Neuron (in vitro differentiated cells): ENCODE data around the gene SMARCA2.

Experiments
- H2AFZ ChIP-seq: one replicate; pipeline ENCODE4 v1.6.1; 2013; ENCODE audit warnings: low read depth, mild to moderate bottlenecking, inconsistent platforms, low read length, moderate library complexity
- H3K27me3 ChIP-seq: one replicate; pipeline ENCODE4 v1.6.1; 2013; ENCODE audit warnings: low read length; ENCODE audit not compliant: insufficient read depth
- H3K36me3 ChIP-seq: one replicate; pipeline ENCODE4 v1.6.1; 2013; ENCODE audit warnings: low read length; ENCODE audit not compliant: insufficient read depth
- H3K4me1 ChIP-seq: one replicate; pipeline ENCODE4 v1.6.1; 2013; ENCODE audit warnings: low read length; ENCODE audit not compliant: insufficient read depth
- H3K4me3 ChIP-seq: 2 replicates; pipeline ENCODE4 v1.5.1; 2013; ENCODE audit warnings: mild to moderate bottlenecking, low read length, moderate library complexity
- H3K9me3 ChIP-seq: one replicate; pipeline ENCODE4 v1.6.1; 2013; ENCODE audit warnings: low read length

Gene SMARCA2

DNA sequence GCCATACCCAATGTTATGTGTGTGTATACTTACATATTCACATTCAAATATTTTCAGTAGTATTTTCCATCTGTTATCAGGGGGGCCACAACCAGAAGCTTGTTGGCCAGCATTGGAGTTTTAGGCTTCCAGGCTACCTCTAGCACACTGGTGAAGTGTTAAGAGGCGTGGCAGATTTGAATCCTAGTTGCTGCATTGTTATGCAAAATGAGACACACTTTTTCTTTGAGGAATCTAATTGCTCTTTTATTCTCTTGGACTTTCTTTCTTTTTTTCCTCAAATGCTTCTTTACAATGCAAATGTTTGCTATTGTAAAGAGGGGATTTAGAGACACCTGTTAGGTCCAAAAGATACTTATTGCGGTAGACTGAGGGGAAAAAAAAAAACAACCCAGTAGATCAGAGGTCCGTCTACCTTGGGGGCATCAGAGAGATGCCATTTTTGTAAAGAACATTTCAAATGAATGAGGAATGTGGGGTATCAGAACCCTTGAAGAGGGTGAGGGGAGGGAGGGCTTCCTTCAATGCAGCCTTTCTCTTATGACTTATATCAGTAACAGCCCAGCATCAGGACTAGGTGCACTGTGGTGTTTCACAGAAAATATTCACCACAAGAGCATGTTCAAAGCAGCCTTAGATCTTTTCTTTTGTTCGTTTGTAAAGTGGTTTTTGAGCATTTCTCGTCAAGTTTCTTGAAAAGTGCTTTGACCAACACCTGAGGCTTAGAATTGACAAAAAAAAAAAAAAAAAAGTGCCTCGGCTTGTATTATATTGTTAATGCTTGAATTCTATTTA, 3.8 kb downstream of the SMARCA2 start:
- Histone ChIP-seq H3K36me3 (no peaks in the 10 kb centered on the region), H3K9me3 (no peaks in the 10 kb centered on the region), H3K4me3 (peak overlapping the region; percentile 58), H3K27me3 (peaks cover 44% of the 10 kb centered on the region), H2AFZ (no peak overlapping the region), H3K4me1 (peaks cover 30% of the 10 kb centered on the region)

DNA sequence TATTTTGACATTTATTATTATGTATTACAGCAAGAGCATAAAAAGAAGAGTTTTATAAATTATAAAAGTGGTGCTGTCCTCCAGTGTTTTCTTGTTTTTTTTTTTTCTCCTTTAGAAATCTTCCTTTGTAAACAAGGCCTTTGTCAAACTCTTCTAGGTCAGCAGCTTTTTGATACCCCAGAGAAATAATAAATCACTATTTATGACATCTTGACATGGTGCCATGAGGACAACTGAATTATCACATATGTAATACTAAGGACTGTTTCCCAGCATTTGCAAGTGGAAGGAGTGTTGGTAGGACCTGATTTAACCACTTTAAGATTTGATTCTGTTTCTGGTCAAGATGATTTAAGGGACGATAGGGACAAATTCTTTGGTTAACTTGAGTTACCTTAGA, 4.6 kb downstream of the SMARCA2 start:
- Histone ChIP-seq H3K9me3 (no peaks in the 10 kb centered on the region), H3K36me3 (no peaks in the 10 kb centered on the region), H3K4me1 (peaks cover 37% of the 10 kb centered on the region), H3K27me3 (peaks cover 45% of the 10 kb centered on the region), H2AFZ (no peak overlapping the region), H3K4me3 (no peak overlapping the region)

DNA sequence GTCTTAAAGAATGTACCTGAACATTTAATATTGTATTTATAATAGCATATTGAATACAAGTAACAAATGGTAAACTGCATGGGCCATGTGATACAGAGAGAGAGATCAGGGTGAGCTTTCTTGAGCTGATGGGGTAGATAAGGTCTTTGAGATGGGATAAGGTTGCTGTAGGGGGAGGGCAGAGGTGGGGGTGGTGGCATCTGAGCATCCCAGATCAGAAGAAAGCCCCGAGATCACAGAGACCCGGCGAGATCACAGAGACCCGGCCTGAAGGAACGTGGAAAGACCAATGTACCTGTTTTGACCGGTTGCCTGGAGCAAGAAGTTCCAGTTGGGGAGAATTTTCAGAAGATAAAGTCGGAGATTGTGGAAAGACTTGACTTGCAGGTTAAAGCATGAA, 6.6 kb downstream of the SMARCA2 start:
- no peak overlapping the region for H3K4me3 ChIP-seq
- peaks cover 37% of the 10 kb centered on the region for H3K4me1 ChIP-seq
- peaks cover 40% of the 10 kb centered on the region for H3K27me3 ChIP-seq
- H3K36me3 ChIP-seq: no peaks in the 10 kb centered on the region
- H3K9me3 ChIP-seq: no peaks in the 10 kb centered on the region
- no peak overlapping the region for H2AFZ ChIP-seq

DNA sequence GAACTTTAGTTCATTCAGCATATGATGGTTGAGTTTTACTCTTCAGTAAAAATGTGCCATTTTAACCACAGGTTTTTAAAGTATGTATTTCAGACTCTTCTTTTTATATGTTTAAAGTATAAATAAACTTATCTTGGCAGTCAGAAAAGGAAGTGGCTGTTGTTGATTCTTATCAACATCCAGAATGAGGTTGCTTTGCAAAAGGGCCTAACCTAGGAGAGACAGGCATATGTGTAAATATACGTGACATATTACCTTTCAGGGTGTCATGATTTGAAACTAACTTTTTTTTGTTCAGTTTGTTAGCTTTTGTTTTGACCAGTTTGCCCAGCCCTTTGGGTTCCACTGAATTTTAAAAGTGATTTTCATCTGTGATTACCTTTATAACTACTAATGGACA, 7.4 kb downstream of the SMARCA2 start:
- no peak overlapping the region for H3K4me3 ChIP-seq
- no peaks in the 10 kb centered on the region for H3K36me3 ChIP-seq
- H2AFZ ChIP-seq: no peak overlapping the region
- peaks cover 34% of the 10 kb centered on the region for H3K27me3 ChIP-seq
- H3K4me1 ChIP-seq: peaks cover 34% of the 10 kb centered on the region
- H3K9me3 ChIP-seq: no peaks in the 10 kb centered on the region

DNA sequence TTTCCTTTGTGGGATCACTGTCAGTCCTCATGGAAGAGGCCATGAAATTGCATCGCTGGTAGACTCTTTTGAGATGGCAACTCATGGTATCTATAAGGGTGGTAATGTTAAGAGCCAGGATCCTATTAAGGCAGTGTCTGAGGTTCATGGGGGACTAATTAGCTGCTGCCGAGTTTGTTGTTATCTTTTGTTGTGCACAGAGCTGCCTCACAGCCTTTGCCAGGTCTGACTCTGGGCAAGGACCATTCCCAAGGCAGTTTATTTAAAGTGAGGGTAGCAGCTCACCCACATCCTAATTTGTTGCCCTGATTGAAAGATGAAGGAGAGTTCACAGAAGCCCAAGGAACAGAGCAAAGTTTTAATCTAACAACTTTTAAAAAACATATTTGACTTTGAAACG, 7.9 kb downstream of the SMARCA2 start:
- Histone ChIP-seq H3K4me1 (peaks cover 30% of the 10 kb centered on the region), H3K27me3 (peaks cover 30% of the 10 kb centered on the region), H2AFZ (no peak overlapping the region)

DNA sequence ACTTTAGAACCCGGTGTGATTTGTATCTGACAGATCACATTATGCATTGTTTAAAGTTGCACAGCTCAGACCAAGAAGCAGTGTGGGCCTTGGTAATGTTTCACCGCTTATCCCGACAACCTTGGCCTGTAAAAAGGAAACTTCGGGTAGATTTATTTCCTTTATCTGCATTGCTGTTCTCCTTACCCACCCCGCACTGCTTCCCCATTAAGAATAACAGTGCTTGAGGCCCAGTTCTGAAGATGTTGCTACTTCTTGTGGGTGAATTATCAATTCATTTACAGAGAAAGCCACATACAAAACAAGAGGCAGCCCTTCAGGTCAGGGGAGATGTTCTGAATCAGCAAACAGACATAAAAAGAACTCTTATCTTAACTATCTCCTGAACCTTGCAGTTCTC, 8.4 kb downstream of the SMARCA2 start:
- no peak overlapping the region for H3K4me3 ChIP-seq
- no peaks in the 10 kb centered on the region for H3K36me3 ChIP-seq
- H3K4me1 ChIP-seq: peaks cover 26% of the 10 kb centered on the region
- peaks cover 25% of the 10 kb centered on the region for H3K27me3 ChIP-seq
- H3K9me3 ChIP-seq: no peaks in the 10 kb centered on the region
- no peak overlapping the region for H2AFZ ChIP-seq

More for the DNA sequence above, 7.9 kb downstream of the SMARCA2 start:
- H3K4me3 ChIP-seq: no peak overlapping the region
- no peaks in the 10 kb centered on the region for H3K9me3 ChIP-seq
- no peaks in the 10 kb centered on the region for H3K36me3 ChIP-seq

DNA sequence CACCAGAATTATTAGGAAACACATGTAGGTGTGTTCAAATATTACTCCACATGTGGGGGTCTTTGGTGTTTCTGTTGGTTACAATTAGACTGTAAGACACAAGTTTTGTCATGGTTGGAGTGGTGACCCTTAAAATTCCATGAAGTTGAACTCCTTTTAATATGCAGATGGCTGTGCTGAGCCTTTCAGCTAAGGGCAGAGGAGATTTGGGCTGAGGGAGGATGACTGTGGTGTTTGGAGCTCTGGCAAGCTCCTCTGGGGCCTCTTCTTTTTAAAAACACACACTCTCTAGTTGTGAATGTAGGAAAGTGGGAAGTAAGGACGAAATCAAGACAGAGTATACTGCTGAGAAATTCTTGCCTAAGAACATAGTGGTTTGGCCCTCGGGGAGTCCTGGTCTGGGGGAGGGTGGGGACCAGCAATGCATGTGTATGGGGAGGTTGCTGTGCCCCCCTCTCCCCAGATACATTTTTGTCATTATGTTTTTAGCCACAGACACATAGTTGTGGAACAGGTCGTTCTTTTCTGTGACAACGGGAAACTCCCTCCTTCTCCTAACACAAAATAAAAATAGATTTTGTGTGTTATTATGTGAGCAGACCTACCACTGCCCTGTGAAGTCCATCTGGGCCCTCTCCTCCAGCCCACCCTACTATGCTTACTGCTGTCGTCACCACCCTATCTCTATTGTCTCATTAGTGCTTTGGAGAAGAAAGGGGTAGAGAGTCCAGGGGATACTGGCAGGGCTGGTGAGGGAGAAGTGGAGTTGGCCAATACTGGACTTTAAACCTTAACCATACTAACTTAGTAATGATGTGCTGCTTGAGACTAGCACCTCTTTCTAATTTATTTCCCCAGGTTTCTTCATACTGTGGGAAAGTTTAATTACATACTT, 10.0 kb downstream of the SMARCA2 start:
- Histone ChIP-seq H2AFZ (no peak overlapping the region), H3K4me1 (peaks cover 20% of the 10 kb centered on the region), H3K9me3 (no peaks in the 10 kb centered on the region), H3K27me3 (peaks cover 14% of the 10 kb centered on the region), H3K36me3 (no peaks in the 10 kb centered on the region), H3K4me3 (no peak overlapping the region)

DNA sequence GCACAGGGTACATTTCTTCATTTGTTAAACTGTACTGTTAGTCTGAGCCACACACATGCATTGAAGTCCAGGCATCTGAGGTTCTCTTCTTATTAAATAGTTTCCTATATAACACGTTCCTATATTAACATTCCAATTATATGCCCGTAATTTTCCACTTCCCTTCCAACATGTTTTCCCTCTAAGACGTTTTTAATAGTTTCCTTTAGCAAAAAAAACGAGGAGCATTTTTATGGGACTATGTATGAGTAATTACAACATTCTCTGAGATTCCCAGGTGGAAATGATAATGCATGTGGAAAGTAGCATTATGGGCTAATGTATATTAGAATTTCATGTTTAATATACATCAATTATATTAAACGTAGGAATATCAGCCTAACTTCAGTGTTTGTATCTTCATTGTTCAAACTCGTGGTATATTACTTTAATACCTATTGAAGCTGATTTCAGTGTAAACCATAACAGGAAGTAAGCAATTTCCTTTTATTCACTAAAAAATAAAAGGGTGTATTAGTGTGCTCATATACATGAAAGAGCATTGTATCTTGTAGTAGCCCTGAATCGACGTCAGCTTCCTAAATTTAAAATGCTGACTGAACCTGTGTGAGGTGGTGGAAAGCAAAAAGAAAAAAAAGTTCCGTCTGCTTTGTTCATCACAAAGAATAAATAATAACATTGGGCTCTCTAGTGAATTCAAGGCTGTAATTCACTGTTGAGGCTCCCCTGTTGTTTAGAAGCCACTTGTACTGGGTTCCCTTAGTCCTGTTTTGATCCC, 11.3 kb downstream of the SMARCA2 start:
- Histone ChIP-seq H3K4me3 (no peak overlapping the region), H3K4me1 (peaks cover 20% of the 10 kb centered on the region), H3K9me3 (no peaks in the 10 kb centered on the region), H3K36me3 (no peaks in the 10 kb centered on the region), H3K27me3 (peaks cover 13% of the 10 kb centered on the region), H2AFZ (no peak overlapping the region)

DNA sequence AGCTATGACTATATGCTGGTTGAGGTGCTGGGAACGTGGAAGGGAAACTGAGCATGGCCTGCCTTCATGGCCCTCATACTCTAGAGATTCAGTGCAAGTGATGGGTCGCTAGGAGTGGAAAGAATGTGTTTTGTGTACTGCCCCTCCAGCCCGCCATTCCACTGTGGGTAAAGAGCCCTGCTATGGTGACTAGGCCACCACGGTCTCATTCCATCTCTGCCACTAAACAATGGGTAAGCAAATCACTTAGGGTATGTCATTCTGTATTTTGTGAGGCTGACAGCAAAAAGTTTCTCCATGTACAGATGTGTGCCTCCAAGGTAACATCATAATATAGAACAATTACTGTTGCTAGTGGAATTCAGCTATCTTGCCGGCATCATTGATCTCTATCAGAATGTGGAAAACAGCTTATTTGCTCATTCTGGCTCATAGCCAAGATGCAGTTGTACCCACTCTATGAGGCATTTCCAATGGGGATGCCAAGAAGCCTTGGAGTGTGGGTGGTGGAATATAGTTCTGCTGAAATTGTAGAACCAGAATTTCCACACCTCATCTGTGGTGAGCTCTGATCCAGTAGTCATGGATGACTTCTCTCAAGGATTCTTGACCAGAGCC, 12.5 kb downstream of the SMARCA2 start:
- Histone ChIP-seq H3K4me1 (peaks cover 20% of the 10 kb centered on the region), H3K27me3 (peaks cover 6% of the 10 kb centered on the region), H2AFZ (no peak overlapping the region), H3K4me3 (no peak overlapping the region), H3K9me3 (no peaks in the 10 kb centered on the region), H3K36me3 (no peaks in the 10 kb centered on the region)

DNA sequence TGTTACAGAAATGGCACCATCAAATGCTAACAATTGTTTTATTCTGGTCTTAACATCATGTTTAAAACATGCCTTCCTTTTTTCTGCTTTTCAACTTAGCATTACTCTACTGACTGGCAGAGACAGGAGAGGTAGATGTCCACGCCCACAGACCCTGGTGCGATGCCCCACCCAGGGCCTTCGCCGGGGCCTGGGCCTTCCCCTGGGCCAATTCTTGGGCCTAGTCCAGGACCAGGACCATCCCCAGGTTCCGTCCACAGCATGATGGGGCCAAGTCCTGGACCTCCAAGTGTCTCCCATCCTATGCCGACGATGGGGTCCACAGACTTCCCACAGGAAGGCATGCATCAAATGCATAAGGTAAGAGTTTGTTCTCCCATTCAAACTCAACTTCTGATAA, 13.7 kb downstream of the SMARCA2 start:
- Histone ChIP-seq H3K36me3 (no peaks in the 10 kb centered on the region), H2AFZ (no peak overlapping the region), H3K27me3 (peaks cover 6% of the 10 kb centered on the region), H3K4me1 (peaks cover 17% of the 10 kb centered on the region), H3K4me3 (no peak overlapping the region), H3K9me3 (no peaks in the 10 kb centered on the region)

DNA sequence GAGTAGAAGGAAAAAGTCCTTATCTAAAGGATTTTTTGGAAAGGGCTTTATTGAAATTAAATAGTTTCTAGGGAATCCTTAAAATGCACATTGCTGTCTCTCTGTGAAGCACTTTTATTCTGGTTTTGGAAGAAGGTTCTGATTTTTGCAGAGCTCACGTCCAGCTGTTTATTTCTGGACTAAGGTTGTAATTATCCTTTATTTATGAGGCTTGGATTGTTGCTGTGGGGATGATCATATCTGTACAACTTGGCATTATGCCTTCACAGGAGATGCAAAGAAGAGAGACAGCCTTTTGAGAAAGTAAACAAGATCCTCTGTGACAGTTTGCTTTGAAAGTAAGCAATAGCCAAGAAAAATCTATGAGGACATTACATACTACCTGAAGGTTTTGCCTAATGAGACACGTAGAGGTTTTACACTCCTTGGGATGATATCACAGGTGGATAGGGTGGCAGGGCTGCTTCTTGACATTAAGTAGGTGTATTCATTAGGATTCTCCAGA, 14.6 kb downstream of the SMARCA2 start:
- Histone ChIP-seq H2AFZ (no peak overlapping the region), H3K4me3 (no peak overlapping the region), H3K36me3 (no peaks in the 10 kb centered on the region), H3K4me1 (peaks cover 9% of the 10 kb centered on the region), H3K27me3 (no peaks in the 10 kb centered on the region), H3K9me3 (no peaks in the 10 kb centered on the region)

DNA sequence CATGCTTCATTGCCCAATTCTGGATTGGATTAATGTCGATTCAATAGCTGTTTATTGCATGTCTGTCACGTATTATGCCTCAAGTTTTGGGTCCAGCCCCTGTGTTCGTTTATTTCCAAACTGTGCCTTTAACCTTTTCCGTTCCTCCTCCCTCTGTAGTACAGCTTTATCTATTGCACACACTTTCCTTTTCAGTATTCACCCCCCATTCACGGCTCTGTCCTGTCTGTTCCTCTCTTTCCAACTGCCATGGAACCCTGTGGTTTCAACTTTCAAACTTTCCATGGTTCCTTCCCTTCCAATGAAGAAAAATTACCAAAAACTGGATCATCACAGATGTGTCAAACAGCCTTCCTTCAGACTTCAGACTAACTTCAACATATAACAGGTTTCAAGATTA, 17.1 kb downstream of the SMARCA2 start:
- Histone ChIP-seq H2AFZ (no peak overlapping the region), H3K4me1 (no peaks in the 10 kb centered on the region), H3K36me3 (no peaks in the 10 kb centered on the region), H3K27me3 (peaks cover under 1% of the 10 kb centered on the region), H3K4me3 (no peak overlapping the region), H3K9me3 (no peaks in the 10 kb centered on the region)
